ENCODE results near the gene DCLRE1C. TPM values are rescaled to one million over a fixed set of nuclear protein-coding genes. Genes with fewer than 3 reads are reported as not detected.

The DCLRE1C gene
- 4.6 to 7.8 TPM (median 6.2 TPM) in 5 replicates for total RNA-seq (2022; extraction: Qiagen RNA extraction; ENCODE audit: low read depth)

GRCh38 chr10:14954001-14954770, at the start of gene DCLRE1C:
Gene DCLRE1C (minus strand): TSS chr10:14954096. CDS start chr10:14954010, 86 bp downstream.

GRCh38 chr10:14959221-14960057, 5.5 kb upstream of the DCLRE1C start, which contains the start of gene MEIG1:
Gene MEIG1 (plus strand): TSS chr10:14959388. CDS start chr10:14966469, 7,081 bp downstream.

GRCh38 chr10:14878266-14879123, 75.4 kb downstream of the DCLRE1C start, which contains the start of gene SUV39H2:
Gene SUV39H2 (plus strand): TSS chr10:14878866. CDS start chr10:14878889, 23 bp downstream.

Other genes with a start within 250 kb of the DCLRE1C start
- gene FAM107B, start 179.2 kb downstream of the DCLRE1C start, total RNA-seq (2022; extraction: Qiagen RNA extraction; ENCODE audit: low read depth) = 147 to 212 TPM (median 176 TPM) in 5 replicates
- gene CDNF, start 116.1 kb downstream of the DCLRE1C start, total RNA-seq (2022; extraction: Qiagen RNA extraction; ENCODE audit: low read depth) = 0.81 to 2.4 TPM (median 0.99 TPM) in 5 replicates
- gene HSPA14, start 115.8 kb downstream of the DCLRE1C start, total RNA-seq (2022; extraction: Qiagen RNA extraction; ENCODE audit: low read depth) = 45.9 to 50.4 TPM (median 47.9 TPM) in 5 replicates
- gene MSANTD7, start 115.8 kb downstream of the DCLRE1C start, total RNA-seq (2022; extraction: Qiagen RNA extraction; ENCODE audit: low read depth) = 12.1 to 13.9 TPM (median 12.9 TPM) in 5 replicates
- gene SUV39H2, start 75.2 kb downstream of the DCLRE1C start, total RNA-seq (2022; extraction: Qiagen RNA extraction; ENCODE audit: low read depth) = 19.7 to 21.6 TPM (median 21.2 TPM) in 5 replicates
- 0.74 to 1.4 TPM (median 0.98 TPM) in 4 of 5 replicates, not detected in the other for gene MEIG1, start 5.3 kb upstream of the DCLRE1C start, total RNA-seq (2022; extraction: Qiagen RNA extraction; ENCODE audit: low read depth)
- gene OLAH, start 89.8 kb upstream of the DCLRE1C start, total RNA-seq (2022; extraction: Qiagen RNA extraction; ENCODE audit: low read depth) = 0.05 TPM in 1 of 5 replicates, not detected in the others
- 0.48 to 1.3 TPM (median 0.95 TPM) in 5 replicates for gene ACBD7, start 134.7 kb upstream of the DCLRE1C start, total RNA-seq (2022; extraction: Qiagen RNA extraction; ENCODE audit: low read depth)
- gene RPP38, start 143.3 kb upstream of the DCLRE1C start, total RNA-seq (2022; extraction: Qiagen RNA extraction; ENCODE audit: low read depth) = 33.9 to 39.0 TPM (median 37.2 TPM) in 5 replicates
- gene NMT2, start 214.6 kb upstream of the DCLRE1C start, total RNA-seq (2022; extraction: Qiagen RNA extraction; ENCODE audit: low read depth) = 23.0 to 30.6 TPM (median 25.5 TPM) in 5 replicates